NCI-H526 (cell line): ENCODE results near the gene TRMT61B.

Experiments used
- DNase-seq, 2 experiments: peaks; one replicate each; lab custom pipeline; 2025; lab: John Stamatoyannopoulos, UW

TRMT61B gene

DNA sequence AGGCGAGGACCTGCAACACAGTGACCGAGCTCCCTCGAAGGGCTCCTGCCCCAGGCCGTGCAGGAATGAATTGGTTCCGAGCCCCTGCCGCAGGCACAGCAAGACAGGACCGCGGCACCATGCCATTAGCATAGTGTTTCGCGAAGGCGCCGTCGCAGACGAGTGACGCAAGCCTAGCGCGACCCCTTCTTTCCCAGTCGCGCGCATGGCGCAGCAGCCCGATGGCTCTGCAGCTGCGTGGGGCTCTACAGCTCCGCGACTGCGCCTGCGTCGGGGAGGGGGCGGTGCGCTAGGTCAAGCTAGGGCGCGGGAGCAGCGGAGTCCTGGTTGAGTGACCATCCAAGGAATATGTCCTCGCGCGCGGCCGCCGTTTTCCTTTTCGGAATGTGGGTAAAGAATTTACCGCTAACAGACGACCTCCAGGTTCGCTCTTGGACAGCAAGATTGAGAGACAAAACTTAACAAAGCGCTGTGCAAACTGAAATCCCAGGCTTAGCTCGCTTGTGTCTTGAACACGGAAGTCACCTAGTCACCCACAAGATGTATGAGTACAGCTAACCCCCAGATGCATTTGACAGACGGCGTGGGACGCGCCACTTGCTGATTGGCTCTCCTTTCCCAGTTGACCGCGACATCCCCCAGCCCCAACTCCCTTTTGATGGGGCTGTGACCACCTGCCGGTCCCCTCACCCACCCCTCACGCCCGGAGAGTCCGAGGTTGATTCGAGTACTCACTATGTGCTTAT is at the start of gene TRMT61B:
TSS of gene TRMT61B (minus strand) at position 164 of the 746 bp plus-strand sequence. CDS start at position 132, 32 bp downstream.
- DNase-seq, result peak; percentile 85 to 97

DNA sequence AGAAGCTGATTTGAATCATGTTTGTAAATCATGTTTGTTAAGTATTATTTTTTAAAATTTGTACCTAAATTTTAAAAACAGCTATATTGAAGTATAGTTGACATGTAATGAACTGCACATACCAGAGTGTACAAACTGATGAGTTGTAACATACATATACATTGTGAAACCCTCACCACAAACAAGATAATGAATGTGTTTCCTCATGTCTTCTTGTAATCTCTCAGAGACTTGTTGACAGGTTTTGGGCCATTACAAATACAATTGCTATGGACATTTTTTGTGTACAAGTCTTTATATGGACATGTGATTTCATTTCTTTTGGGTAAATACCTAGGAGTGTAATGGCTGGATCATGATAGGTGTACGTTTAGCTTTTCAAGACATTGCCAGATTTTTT is 45.8 kb upstream of the TRMT61B start:
- DNase-seq, result no peak

DNA sequence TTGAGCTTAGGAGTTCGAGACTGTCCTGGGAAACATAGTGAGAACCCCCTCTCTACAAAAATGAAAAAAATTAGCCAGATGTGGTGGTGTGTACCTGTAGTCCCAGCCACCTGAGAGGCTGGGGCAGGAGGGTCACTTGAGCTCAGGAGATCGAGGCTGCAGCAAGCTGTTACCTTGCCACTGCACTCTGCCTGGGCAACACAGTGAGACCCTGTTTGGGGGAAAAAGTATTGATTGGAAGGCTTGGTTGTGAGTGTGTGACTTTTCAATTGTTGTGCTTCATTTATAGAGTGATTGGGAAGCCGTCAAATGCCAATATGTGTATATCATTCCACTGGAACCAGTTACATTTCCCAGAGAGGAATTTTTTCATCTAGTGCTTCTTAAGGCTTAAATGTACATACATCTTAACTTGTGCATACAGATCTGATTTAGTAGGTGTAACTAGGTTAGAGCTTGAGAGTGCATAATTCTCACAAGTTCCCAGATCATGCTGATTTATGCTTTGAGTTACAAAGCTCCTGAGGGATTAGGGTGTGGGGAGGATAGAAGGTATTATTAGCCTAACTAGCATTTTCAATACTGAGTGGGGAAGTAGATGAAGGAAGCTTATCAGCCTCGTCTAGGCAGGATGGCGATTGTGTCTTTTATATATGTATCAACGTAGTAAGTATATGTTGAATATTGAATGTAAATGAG is 39.7 kb upstream of the TRMT61B start:
- DNase-seq, result no peak

DNA sequence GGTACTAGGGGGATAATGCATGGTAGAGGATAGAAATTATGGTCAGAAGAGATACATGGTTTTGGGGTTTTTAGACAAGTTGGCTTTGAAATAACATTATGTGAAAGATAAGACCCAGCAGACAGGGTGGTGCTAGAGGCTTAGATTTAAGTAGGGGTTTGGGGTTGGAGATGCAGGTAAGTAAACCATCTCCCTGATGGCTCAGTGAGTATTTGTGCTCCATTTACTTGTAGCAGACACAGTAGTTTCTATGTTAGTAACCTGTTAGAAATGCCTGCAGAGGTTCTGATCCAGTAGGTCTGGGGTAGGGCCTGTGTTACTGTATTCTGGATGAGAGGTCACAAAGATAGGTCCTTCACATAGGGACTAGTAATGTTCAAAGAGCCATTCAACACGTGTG is 38.1 kb upstream of the TRMT61B start:
- DNase-seq, result no peak

DNA sequence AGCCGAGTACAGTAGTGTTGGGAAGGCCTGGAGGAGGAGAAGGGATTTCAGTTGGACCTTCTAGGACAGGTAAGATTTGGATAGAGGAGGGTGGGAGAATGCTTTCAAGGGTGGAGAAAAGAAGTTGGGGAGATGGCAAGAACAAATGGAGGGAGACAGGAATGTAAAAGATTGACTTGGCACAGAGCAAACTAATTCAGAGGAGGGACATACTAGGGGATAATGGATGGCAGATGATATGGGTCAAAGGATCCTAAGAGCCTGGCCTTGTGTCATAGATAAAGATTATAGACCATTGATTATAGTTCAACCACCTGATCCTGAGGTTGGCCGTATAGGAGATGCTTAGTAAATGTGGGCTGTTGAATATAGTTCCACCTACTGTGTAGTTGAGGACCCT is 36.7 kb upstream of the TRMT61B start:
- no peak for DNase-seq

DNA sequence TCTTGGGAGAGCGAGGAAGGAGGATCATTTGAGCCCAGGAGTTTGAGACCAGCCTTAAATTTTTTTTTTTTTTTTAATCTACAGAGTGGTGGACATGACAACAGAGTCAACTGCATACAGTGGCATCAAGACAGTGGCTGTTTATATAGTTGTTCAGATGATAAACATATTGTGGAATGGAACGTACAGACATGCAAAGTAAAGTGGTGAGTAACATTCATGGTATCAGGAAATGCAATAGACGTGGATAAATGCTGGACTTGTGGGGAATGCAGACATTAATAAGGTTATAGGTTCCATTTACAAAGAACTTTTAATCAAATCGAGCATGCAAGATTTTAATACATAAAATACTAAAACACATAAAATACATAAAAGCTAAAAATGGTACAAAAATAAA is 36.3 kb upstream of the TRMT61B start:
- no peak for DNase-seq

DNA sequence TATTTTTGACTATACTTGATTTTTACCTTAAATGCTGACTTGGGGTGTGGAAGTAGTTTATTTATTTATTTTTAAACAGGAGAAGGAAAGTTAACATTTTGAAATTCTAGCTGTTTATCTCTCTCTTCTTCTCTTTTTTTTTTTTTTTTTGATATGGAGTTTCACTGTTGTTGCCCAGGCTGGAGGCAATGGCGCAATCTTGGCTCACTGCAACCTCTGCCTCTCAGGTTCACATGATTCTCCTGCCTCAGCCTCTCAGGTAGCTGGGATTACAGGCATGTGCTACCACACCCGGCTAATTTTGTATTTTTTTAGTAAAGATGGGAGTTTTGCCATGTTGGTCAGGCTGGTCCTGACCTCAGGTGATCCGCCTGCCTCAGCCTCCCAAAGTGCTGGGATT is 35.4 kb upstream of the TRMT61B start:
- DNase-seq, result no peak

DNA sequence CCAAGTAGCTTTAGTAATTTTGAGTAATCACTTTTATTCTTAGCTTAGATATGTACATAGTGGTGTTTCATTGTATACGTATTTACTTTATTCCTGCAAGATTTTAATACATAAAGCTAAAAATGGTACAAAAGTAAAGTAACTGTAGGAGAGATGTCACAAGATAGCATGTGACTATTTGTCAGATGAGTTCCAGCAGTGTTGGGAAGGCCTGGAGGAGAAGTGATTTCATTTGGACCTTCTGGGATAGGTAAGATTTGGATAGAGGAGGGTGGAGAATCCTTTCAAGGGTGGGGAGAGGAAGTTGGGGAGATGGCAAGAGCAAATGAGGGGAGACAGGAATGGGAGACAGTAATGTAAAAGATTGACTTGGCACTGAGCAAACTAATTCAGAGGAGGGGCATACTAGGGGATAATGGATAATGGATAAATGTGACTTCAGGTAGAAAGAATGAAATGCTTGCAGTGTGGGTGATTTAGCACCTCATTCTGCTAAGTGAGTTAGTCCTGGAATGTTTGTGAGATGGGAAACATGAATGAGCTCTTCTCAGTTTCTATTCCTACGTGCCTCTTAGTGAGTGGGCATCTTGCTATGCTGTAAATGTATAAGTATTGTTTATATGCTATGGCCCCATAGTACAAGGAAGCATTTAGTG is 34.8 kb upstream of the TRMT61B start:
- DNase-seq, result no peak

DNA sequence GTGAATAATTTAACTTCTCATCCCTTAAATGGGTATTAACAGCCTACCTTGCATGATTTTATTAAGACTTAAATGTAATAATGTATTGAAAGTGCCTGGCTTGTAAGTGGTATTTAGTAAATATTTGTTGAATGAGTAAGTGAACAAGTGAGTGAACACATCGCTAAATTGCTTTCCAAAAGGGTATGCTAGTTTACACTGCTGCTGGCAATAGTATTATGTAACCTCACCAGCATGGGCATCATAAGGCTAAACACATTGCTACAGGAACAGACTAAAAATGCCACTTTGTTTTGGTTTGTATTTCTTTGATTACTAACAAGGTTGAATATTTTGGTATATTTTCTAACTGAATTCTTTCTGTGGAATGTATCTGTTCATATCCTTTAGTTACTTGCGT is 34.2 kb upstream of the TRMT61B start:
- no peak for DNase-seq

DNA sequence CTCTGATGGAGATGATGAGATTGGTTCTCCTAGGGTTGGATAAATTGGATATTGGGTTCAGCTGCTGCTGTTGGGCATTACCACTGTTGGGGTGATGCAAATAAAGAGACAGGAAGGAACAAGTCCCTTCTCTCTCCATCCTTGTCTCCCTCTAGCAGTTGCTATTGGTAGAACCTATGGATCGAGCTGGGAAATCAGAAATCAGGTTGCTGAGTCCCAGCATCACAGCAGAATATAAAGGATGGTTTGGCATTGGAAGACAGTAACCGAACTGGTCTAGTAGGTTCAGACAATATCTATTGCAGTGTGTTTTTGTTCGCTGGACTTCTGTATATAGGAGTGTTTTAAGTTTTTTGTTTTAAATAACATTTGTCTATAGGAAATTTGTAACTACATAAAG is 32.5 kb upstream of the TRMT61B start:
- no peak for DNase-seq

DNA sequence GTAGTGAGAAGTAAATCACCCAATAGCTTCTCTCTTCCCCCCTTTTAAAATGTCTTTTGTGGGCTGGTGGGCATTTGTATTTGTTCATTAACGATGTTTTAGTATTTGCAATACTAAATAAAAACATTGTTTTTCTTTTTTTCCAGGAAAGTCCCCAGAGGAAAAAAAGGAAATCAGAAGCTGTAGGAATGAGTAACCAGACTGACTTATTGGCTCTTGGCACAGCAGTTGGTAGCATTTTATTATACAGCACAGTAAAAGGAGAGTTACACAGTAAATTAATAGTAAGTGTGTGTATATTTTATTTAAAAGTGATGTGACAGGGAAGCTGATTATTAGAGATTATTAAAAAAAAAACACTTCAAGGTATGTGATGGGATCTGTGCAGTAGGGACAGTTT is 31.7 kb upstream of the TRMT61B start:
- no peak for DNase-seq

DNA sequence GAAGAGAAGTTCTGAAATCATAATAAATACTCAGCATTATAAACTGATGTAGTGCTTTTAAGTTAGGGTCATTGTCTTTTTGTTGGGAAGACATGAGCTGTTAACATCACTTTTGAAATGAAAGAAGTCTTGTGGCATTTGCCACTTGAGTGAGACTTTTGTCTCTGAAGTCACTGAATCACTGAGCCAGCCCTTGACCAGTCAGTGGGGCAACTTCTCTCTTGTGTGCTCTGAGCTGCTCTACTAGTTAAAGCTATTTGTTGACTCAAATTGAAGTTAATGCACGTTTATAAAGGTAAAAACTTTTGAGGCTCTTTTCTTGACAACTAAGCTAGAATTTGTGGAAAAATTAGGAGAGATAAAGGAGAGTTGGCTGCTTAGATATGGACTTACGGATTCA is 31.1 kb upstream of the TRMT61B start:
- no peak for DNase-seq

DNA sequence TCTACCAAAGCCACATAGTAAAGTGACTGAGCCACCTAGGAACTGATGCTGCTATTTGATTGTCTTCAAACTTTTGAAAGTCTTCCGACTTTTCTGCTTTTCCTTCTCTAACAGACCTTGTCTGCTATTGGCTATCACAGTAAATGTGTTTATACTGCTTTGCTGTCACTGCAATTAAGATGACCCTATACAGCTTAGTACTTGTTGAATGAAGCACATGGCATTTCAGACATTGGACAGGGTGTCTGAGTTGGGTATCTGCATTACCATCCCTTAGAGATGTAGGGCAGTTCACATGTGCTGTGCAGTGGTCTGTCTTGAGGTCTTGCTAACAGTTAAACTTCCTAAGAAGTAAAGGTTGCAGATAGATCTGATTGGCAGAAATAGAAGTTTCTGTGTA is 27.9 kb upstream of the TRMT61B start:
- DNase-seq, result no peak

DNA sequence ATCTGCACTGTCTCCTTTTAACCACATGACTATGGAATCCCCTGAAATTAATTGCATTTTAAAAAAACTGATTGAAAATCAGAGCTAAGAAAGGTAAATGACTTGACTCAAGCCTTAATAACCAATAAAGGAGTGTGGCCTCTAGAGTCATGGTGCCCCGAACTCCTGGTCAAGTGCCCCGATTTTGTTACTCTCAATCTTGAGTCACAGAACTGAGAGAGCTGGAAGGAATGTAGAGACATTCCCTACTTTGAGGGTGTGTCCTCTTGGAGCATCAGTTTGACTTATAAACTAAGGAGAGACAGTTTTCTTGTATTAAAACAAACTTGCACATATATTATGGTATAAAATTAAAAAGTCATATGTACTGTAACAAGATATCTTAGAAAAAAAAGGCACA is 26.8 kb upstream of the TRMT61B start:
- no peak for DNase-seq

DNA sequence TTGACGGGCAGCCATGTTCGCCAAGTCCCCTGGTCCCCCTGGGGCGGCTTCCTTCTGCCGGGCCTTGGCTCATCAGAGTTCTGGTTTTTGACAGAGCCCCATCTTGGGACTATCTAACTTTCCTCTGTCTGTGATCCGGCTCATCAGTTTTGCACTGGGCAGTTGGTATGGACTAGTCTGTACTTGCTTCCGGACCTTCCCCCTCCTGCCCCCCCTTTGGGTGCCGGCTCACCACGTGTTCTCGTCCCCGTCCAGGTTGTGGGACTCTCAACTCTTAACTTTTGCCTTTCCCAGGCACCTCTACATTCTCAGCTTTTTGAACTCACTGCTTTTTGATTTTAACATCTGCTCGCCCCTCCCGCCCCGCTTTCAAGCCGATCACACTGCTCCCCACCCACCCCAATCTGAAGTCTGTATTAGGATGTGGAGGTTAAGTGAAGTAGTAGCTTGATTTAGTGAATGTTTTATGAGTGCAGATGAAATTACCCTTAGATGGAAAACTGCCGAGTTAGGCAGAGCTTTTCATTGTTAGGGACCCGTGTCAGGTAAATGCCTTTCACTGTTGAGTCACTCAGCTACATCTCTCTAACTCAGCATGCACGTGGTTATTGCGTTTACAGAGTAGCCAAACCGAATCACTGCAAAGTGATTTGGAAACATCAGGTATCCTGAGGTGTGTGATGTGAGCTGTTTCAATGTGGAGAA is 25.2 kb upstream of the TRMT61B start:
- peak in 1 of 2 experiments; percentile 23 for DNase-seq

DNA sequence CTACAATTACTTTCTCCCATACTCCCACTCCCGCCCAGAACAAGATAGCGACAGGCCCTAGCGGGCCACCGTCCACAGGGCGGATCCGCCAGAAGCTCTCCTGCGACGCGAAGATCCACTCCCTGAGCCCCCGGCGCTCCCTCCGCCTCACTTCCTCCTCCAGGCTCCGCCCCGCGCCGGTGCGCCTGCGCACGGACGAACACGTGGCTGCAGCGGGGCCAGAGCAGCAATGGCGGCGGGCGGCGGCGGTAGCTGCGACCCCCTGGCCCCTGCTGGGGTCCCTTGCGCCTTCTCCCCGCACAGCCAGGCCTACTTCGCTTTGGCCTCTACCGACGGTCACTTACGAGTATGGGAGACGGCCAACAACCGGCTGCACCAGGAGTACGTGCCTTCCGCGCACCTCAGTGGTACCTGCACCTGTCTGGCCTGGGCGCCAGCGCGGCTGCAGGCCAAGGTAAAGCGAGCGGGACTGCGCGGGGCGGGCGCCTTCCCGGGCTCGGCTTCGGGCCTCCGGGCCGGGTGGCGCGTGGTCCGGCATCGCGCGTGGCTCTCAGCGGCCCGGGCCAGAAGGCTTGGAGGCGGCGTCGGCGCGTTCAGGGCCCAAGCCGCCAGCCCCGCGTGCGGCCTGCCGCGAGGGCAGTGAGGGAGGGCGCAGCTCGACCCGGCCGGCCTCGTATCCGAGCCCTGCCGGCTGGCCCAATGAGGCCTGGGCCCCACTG is 24.5 kb upstream of the TRMT61B start, which contains the start of gene WDR43:
TSS of gene WDR43 (plus strand) at position 198 of the 719 bp plus-strand sequence. CDS start at position 230, 32 bp downstream.
- DNase-seq, result peak; percentile 97 to 98

DNA sequence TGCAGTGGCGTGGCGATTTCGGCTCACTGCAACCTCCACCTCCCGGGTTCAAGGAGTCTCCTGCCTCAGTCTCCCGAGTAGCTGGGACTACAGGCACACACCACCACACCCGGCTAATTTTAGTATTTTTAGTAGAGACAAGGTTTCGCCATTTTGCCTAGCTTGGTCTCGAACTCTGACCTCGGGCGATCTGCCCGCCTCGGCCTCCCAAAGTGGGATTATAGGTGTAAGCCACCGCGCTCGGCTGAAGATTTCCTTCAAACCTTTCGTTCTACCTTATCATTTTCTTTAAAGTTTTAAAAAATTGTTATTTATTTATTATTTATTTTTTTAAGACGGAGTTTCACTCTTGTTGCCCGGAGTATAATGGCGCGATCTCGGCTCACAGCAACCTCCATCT is 23.4 kb upstream of the TRMT61B start:
- DNase-seq, result no peak

DNA sequence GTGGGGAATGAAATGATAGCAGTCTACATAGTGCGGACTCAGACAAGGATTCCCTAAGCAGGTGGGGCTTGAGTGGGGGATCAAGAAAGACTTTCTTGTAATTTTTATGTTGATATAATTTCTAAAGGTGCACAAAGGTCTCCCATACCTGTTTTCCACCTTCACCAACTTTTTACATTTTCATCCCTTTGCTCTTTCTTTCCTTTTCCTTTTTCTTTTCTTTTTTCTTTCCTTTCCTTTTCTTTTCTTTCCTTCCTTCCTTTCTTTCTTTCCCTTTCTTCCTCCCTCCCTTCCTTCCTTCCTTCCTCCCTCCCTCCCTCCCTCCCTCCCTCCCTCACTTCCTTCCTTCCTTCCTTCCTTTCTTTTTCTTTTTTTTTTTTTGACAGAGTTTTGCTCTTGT is 10.1 kb upstream of the TRMT61B start:
- DNase-seq, result no peak

DNA sequence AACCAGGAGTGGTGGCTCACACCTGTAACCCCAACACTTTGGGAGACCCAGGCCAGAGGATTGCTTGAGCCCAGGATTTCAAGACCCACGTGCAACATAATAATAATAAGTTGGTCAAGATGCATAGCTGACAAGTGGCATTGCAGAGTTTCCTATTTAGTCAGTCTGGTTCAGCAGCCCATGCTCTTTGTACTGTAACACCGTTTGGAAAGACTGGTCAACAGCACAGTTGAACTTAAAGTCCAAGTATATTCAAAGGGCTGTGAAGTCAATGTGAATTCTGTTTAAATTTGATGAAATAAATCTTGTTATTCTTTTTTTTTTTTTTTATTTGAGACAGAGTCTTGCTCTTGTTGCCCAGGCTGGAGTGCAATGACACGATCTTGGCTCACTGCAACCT is 1.5 kb upstream of the TRMT61B start:
- DNase-seq, result no peak

DNA sequence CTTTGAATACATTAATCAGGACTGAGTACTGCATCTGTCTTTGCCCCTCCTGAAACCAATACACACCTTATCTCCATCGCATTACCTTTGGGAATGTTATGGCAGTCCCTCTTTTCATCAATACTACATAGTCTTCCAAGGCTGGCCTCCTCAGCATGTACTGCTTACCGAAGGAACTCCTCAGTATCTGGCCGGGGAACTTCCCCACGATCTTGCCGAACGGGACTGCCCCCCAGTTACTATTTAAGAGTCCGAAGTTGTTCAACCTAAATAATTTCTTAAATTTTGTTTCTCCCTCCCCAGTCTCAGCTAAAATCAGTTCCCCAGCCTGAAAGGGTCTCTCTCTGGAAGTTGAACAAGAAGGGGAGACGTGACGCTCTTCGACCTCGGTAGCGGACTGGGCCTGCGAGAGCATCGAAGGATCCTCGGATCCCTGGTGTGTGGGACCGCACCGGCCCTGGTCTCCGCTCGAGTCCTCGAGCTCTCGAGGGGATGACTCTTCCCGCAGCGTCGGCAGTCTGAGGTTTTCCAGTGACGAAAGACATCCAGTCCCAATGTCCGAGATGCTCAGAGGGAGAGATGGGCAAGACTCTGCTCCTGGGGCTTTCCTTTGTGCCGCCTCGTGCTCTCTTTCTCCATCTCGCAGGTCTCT is 489 bp downstream of the TRMT61B start:
- peak in 1 of 2 experiments; percentile 57 for DNase-seq

DNA sequence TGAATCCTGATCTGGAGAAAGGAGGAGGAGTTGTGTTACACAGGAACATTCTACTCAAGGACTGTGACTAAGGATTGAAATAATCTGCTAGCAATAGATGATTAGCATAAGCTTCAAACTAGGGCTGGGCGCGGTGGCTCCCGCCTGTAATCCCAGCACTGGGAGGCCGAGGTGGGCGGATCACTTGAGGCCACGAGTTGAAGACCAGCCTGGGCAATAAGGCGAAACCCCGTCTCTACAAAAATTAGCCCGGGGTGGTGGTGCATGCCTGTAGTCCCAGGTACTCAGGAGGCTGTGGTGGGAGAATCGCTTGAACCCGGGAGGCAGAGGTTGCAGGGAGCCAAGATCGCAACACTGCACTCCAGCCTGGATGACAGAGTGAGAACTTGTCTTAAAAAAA is 1.5 kb downstream of the TRMT61B start:
- no peak for DNase-seq
